Amygdala (tissue), 56 donors: ENCODE data around the gene GPR12.

Source experiments
- DNase-seq, 56 donors: peaks; one replicate each; lab custom pipeline; 2025; lab: John Stamatoyannopoulos, UW

GPR12 gene

GRCh38 chr13:26759907-26760831 is at the start of gene GPR12:
Gene GPR12 (minus strand): TSS chr13:26760786. CDS start chr13:26759827, 959 bp downstream.
- DNase-seq, result peak in 5 of 56 donors; percentile 15 to 54 (median 21)

- no peak for DNase-seq
Measured at GRCh38 chr13:26810095-26810494, 49.5 kb upstream of the GPR12 start.

- DNase-seq, result no peak
Measured at GRCh38 chr13:26806891-26807290, 46.3 kb upstream of the GPR12 start.

- no peak for DNase-seq
Measured at GRCh38 chr13:26787961-26788360, 27.4 kb upstream of the GPR12 start.

GRCh38 chr13:26786651-26787295 is 26.2 kb upstream of the GPR12 start:
- no peak for DNase-seq

GRCh38 chr13:26785838-26786630 is 25.4 kb upstream of the GPR12 start:
- DNase-seq, result peak in 3 of 56 donors; percentile 2 to 6 (median 5)

- DNase-seq, result no peak
Measured at GRCh38 chr13:26784704-26785639, 24.4 kb upstream of the GPR12 start.

GRCh38 chr13:26780411-26780810 is 19.8 kb upstream of the GPR12 start:
- DNase-seq, result no peak

- DNase-seq, result no peak
Measured at GRCh38 chr13:26779321-26779720, 18.7 kb upstream of the GPR12 start.

GRCh38 chr13:26772531-26772930 is 11.9 kb upstream of the GPR12 start:
- DNase-seq, result no peak

- no peak for DNase-seq
Measured at GRCh38 chr13:26771796-26772195, 11.2 kb upstream of the GPR12 start.

- DNase-seq, result no peak
Measured at GRCh38 chr13:26762745-26763345, 2.3 kb upstream of the GPR12 start.

GRCh38 chr13:26760832-26761582 is 421 bp upstream of the GPR12 start:
- no peak for DNase-seq

GRCh38 chr13:26759249-26759906 is 1.2 kb downstream of the GPR12 start:
- DNase-seq, result peak in 3 of 56 donors; percentile 11 to 53 (median 12)

GRCh38 chr13:26758496-26759157 is 2.0 kb downstream of the GPR12 start:
- DNase-seq, result no peak

GRCh38 chr13:26756961-26757360 is 3.6 kb downstream of the GPR12 start:
- no peak for DNase-seq

- DNase-seq, result no peak
Measured at GRCh38 chr13:26752671-26753070, 7.9 kb downstream of the GPR12 start.
